ENCODE data around the gene COL13A1. TPM values are rescaled to one million over a fixed set of nuclear protein-coding genes. Genes with fewer than 3 reads are reported as not detected.

Gene COL13A1
- total and polyA plus RNA-seq, 2 donors from 2014 or later = 4.0 to 5.2 TPM

- H3K27me3 ChIP-seq (ENCODE audit: control insufficient read depth, insufficient read depth, low read length) = no peaks in the 10 kb centered on the region
- no peak for TF ChIP-seq CTCF (IDR thresholded peaks at IDR 0.05; ENCODE audit: borderline replicate concordance, extremely low read depth, insufficient read depth)
- no peaks in the 10 kb centered on the region for H3K36me3 ChIP-seq (ENCODE audit: control insufficient read depth in 2 of 3, insufficient read depth in 3 of 3, low read length in 3 of 3)
- H3K9ac ChIP-seq (ENCODE audit: low read length in 3 of 3) = no peak overlapping the region
- DNase-seq (no peak), FAIRE-seq (no peak)
- intact Hi-C loops (cut with DNase I) = no loop called here
- no peaks in the 10 kb centered on the region for H3K9me3 ChIP-seq (ENCODE audit: control insufficient read depth in 2 of 3, insufficient read depth in 1 of 3, low read length in 3 of 3)
- H3K4me3 ChIP-seq (ENCODE audit: low read length in 3 of 3) = no peak overlapping the region
- no peak overlapping the region for H3K27ac ChIP-seq (ENCODE audit: low read depth in 2 of 2, low read length in 2 of 2)
- peaks cover 0 to 8% (median 0%) of the 10 kb centered on the region in 3 donors for H3K4me1 ChIP-seq (ENCODE audit: control insufficient read depth in 2 of 3, insufficient read depth in 2 of 3, low read depth in 1 of 3, low read length in 3 of 3)
These were observed 104.7 kb downstream of the COL13A1 start for GRCh38 chr10:69906425-69906824.

GRCh38 chr10:69907517-69907916, 105.8 kb downstream of the COL13A1 start:
- no peak for FAIRE-seq
- no peaks in the 10 kb centered on the region for H3K27me3 ChIP-seq (ENCODE audit: control insufficient read depth, insufficient read depth, low read length)
- H3K4me3 ChIP-seq (ENCODE audit: low read length in 3 of 3) = no peak overlapping the region
- no peak overlapping the region for H3K9ac ChIP-seq (ENCODE audit: low read length in 3 of 3)
- intact Hi-C loops (cut with DNase I) = no loop called here
- H3K27ac ChIP-seq (ENCODE audit: low read depth in 2 of 2, low read length in 2 of 2) = no peak overlapping the region
- no peak for DNase-seq
- no peaks in the 10 kb centered on the region for H3K36me3 ChIP-seq (ENCODE audit: control insufficient read depth in 2 of 3, insufficient read depth in 3 of 3, low read length in 3 of 3)
- TF ChIP-seq CTCF (IDR thresholded peaks at IDR 0.05; ENCODE audit: borderline replicate concordance, extremely low read depth, insufficient read depth) = no peak
- peaks cover 0 to 6% (median under 1%) of the 10 kb centered on the region in 3 donors for H3K4me1 ChIP-seq (ENCODE audit: control insufficient read depth in 2 of 3, insufficient read depth in 2 of 3, low read depth in 1 of 3, low read length in 3 of 3)
- no peaks in the 10 kb centered on the region for H3K9me3 ChIP-seq (ENCODE audit: control insufficient read depth in 2 of 3, insufficient read depth in 1 of 3, low read length in 3 of 3)

DNA sequence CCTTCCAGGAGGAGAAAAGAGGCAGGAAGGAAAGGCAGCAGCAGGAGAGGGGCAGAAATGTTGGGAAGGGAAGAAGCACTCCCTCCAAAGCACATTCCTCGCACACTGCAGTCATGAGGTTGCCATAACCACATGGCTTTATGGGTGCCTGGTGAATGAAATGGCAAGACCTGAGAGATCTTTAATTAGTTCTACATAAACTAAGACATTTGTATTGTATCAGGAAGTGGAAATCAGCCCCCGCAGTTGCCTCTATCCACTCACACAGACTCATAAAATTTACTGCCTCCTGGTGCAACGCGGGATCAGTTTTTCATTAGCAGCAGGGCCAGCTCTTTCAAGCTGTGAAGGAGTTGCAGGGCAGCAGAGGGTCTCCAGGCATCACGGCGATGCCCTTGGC, 106.4 kb downstream of the COL13A1 start:
- no peaks in the 10 kb centered on the region for H3K9me3 ChIP-seq (ENCODE audit: control insufficient read depth in 2 of 3, insufficient read depth in 1 of 3, low read length in 3 of 3)
- no peak for TF ChIP-seq CTCF (IDR thresholded peaks at IDR 0.05; ENCODE audit: borderline replicate concordance, extremely low read depth, insufficient read depth)
- no peaks in the 10 kb centered on the region for H3K36me3 ChIP-seq (ENCODE audit: control insufficient read depth in 2 of 3, insufficient read depth in 3 of 3, low read length in 3 of 3)
- H3K4me1 ChIP-seq (ENCODE audit: control insufficient read depth in 2 of 3, insufficient read depth in 2 of 3, low read depth in 1 of 3, low read length in 3 of 3) = peaks cover 0 to 11% (median 3%) of the 10 kb centered on the region in 3 donors
- intact Hi-C loops (cut with DNase I) = no loop called here
- FAIRE-seq (no peak), DNase-seq (peak in 3 of 5 donors; percentile 51 to 66 (median 55))
- no peaks in the 10 kb centered on the region for H3K27me3 ChIP-seq (ENCODE audit: control insufficient read depth, insufficient read depth, low read length)
- H3K27ac ChIP-seq (ENCODE audit: low read depth in 2 of 2, low read length in 2 of 2) = no peak overlapping the region
- no peak overlapping the region for H3K9ac ChIP-seq (ENCODE audit: low read length in 3 of 3)
- H3K4me3 ChIP-seq (ENCODE audit: low read length in 3 of 3) = no peak overlapping the region

- Histone ChIP-seq H3K9me3 (ENCODE audit: control insufficient read depth in 2 of 3, insufficient read depth in 1 of 3, low read length in 3 of 3) (no peaks in the 10 kb centered on the region), H3K27ac (ENCODE audit: low read depth in 2 of 2, low read length in 2 of 2) (no peak overlapping the region), H3K27me3 (ENCODE audit: control insufficient read depth, insufficient read depth, low read length) (no peaks in the 10 kb centered on the region), H3K9ac (ENCODE audit: low read length in 3 of 3) (no peak overlapping the region), H3K4me3 (ENCODE audit: low read length in 3 of 3) (no peak overlapping the region), H3K4me1 (ENCODE audit: control insufficient read depth in 2 of 3, insufficient read depth in 2 of 3, low read depth in 1 of 3, low read length in 3 of 3) (peaks cover 0 to 13% (median 3%) of the 10 kb centered on the region in 3 donors), H3K36me3 (ENCODE audit: control insufficient read depth in 2 of 3, insufficient read depth in 3 of 3, low read length in 3 of 3) (no peaks in the 10 kb centered on the region)
- no peak for TF ChIP-seq CTCF (IDR thresholded peaks at IDR 0.05; ENCODE audit: borderline replicate concordance, extremely low read depth, insufficient read depth)
- FAIRE-seq = no peak
- no peak for DNase-seq
- intact Hi-C loops (cut with DNase I) = no loop called here
These were observed 108.9 kb downstream of the COL13A1 start for GRCh38 chr10:69910561-69910960.

All from kidney (tissue), 14 donors.